Uterus (tissue), 2 donors: ENCODE measurements around the gene MOSPD2.

Experiments used
- CTCF ChIP-seq, 4 experiments: fragments of 200-600 bp in 2 of 4; fragments of 450-650 bp in 2 of 4; sonication (generic) in 2 of 4; IDR thresholded peaks; one replicate each; pipeline ENCODE4 v1.5.1; 2016 to 2019; ENCODE audit warnings: antibody characterized with exemption in 4 of 4, mild to moderate bottlenecking in 2 of 4, moderate library complexity in 1 of 4
- POLR2A ChIP-seq, 2 donors: fragments of 450-650 bp; IDR thresholded peaks; one replicate each; pipeline ENCODE4 v1.6.1; 2016; ENCODE audit warnings: antibody characterized with exemption in 2 of 2, mild to moderate bottlenecking in 1 of 2, moderate library complexity in 1 of 2

- TF ChIP-seq CTCF (IDR thresholded peaks at IDR 0.05) (no peak), POLR2A (IDR thresholded peaks at IDR 0.05) (no peak)
Measured at GRCh38 chrX:14923761-14924160, 50.5 kb downstream of the MOSPD2 start.
